HG03354 (cell line): ENCODE data around the gene IQCK.

Experiments used
- ATAC-seq: cut with Tn5 transposase; IDR thresholded peaks from one replicate; pipeline ENCODE4 v1.9.1; 2021; ENCODE audit warnings: mild to moderate bottlenecking; ENCODE audit not compliant: unreplicated experiment, poor library complexity, severe bottlenecking

IQCK gene

GRCh38 chr16:19698480-19699465 lies 19.3 kb upstream of the IQCK start:
- no peak for ATAC-seq

DNA sequence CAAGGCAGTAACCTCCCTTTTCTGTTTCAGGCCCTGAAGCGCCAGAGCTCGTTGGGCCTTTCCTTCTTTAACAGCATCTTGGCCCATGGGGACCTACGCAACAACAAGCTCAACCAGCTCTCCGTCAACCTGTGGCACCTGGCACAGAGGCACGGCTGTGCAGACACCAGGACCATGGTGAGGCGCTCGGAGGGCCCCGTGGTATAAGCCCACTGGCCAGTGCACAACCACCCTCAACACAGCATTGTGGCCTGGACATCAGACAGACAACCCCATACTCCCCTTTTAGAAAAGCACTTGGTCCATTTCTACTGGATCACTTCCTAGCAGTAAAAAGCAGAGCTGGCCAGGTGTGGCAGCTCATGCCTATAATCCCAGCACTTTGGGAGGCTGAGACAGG lies 18.6 kb upstream of the IQCK start:
- no peak for ATAC-seq

DNA sequence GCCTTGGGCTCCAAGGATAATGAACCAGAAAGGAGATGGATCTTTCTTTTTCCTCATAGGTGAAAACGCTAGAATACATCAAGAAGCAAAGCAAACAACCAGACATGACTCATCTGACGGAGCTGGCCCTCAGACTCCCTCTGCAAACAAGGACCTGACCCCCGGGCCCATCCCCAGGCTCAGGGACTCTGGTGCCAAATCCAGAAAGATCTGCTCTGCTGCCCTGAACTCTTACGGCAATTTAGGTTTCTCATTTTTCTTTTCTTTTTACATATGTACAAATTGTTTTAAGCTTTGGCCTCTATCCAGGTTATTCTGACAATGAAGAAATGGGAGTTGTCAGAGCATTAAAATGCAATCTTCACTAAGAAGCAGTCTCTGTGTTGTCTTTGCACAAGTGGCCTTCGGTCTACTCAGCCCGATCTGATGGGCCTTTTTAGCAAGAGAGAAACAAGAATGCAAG lies 17.7 kb upstream of the IQCK start:
- no peak for ATAC-seq

DNA sequence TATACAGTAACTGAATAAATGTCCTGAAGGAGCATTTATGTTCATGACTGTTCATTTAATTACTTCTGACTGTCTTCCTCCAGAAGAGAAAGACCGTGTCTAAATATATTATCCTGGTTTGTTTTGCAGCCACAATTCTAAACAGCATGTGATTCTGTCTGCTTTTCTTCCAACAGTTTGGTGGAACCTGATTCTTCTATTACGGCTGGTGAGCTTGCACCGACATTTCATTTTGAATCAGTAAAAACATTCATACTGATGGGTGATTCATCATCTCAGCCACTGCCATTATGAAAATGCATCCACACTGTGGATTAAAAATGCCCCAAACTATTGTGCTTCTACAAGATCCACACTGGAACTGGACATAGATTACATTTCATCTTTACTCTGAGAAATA lies 17.0 kb upstream of the IQCK start:
- no peak for ATAC-seq

DNA sequence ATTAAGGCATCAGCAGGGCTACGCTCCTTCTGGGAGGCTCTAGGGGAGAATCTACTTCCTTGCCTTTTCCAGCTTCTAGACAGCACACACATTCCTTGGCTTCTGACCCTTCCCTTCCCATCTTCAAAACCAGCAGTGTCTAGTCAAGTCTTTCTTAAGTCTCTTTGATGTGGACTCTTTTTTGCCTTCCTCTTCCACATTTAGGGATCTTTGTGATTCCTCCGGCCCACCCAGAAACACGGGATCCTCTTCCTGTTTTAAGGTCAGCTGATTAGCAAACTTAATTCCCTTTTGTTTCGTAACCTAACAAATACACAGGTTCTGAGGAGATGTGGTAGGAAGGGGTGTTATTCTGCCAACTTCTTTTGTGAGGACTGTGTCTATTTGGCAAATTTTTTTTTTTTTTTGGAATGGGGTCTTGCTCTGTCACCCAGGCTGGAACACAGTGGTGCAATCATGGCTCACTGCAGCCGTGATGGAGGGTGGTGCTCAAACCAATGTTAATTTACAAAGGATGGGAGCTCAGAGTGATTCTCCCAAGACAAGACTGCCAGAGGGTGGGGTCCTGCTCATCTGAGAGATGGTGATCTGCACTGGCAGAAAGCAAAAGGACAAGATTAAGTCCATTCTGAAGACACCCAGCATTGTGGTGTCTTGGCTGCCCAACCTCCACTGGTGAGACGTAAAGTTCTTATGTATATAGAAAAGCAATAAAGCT lies 14.7 kb upstream of the IQCK start:
- ATAC-seq: no peak

DNA sequence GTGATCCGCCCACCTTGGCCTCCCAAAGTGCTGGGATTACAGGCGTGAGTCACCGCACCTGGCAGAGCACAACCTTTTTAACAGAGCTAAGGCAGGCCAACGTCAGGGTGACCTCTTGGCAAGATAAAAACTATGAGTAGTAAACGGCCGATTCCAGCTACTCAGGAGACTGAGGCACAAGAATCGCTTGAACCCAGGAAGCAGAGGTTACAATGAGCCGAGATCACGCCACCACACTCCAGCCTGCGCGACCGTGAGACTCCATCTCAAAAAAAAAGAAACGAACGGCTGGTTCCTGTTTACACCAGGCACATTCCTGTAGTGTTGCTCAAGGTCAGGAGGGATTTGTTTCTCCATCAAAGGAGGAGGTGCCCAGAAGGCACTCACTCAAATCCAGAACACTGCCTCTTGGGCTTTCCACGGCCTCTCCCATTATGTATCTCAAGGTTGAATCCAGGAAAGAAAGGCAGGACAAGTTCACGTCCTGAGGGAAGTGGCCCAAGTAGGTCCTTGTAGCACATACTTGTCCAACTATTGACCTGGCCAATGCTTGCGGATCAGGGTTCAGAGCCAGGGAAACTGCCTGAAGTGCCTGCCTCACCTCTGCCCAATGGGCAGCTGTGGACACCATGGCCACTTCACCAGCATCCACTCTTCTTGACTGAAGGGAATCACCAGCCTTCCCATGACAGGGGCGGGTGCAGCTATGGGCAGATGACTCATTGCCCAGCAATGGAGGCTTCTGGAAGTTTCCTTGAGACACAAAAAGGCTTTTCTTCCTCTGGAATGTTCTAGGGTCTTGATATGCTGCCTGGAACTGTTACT lies 13.5 kb upstream of the IQCK start:
- ATAC-seq: no peak

DNA sequence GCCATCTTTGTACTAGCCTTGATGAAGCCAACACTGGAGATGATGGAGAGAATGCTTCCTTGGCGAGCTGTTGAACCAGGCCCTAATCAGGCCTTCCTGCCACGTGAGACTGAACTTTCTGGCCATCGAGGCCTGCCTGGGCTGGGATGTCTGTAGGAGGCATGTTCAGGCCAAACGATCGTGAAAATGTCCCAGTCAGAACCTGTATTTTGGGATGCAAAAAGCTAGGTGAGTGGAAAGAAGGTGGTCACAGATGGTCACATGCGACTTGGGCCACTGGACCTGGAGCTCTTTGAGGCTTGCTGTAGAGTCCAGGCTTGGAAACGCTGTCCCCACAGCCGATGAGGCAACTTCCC lies 12.9 kb upstream of the IQCK start:
- no peak for ATAC-seq

- ATAC-seq: no peak
Measured at GRCh38 chr16:19705843-19706242, 12.2 kb upstream of the IQCK start.

- no peak for ATAC-seq
Measured at GRCh38 chr16:19706846-19707245, 11.2 kb upstream of the IQCK start.

GRCh38 chr16:19707569-19708295 lies 10.3 kb upstream of the IQCK start:
- no peak for ATAC-seq

DNA sequence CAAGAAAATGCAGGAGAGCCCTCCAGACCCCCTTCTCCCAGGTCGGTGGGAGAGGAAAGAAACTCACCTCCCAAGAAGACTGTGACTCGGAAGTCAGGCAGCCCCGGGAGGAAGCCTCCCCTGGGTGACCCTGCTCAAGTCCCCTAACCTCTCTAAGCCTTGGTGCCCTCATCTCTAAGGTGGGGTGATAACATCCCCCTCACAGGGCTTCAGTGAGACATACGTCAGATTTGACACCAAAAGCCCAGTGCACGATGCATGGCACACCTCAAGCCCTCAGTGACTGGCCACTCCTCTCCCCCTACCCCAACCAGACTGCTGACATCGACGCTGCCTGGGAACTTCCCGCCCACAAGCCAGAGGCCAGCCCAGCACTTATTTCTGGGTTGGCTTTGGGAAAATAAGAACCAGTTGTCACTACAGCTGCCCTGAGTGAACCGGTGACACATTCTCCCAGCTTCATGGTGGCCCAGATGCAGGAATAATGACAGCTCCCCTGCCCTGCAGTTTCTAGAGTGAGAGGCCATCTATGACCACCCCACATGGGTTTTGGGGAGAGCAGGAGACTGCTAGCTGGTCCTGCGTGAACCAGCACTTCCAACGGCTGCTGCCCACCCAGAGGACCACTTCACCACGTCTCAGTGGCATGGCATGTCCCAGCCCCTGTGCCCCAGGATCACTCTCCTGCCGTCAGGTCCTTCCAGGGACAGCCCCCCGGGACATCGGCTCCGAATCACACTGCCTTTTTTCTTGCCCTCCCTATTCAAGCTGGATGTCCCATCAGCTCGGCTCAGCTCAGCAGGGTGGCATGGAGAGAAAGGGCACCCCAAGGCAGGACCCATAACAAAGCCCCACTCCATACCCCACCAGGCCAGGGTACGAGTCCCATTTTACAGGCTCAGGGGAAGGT lies 9.5 kb upstream of the IQCK start:
- ATAC-seq: no peak

DNA sequence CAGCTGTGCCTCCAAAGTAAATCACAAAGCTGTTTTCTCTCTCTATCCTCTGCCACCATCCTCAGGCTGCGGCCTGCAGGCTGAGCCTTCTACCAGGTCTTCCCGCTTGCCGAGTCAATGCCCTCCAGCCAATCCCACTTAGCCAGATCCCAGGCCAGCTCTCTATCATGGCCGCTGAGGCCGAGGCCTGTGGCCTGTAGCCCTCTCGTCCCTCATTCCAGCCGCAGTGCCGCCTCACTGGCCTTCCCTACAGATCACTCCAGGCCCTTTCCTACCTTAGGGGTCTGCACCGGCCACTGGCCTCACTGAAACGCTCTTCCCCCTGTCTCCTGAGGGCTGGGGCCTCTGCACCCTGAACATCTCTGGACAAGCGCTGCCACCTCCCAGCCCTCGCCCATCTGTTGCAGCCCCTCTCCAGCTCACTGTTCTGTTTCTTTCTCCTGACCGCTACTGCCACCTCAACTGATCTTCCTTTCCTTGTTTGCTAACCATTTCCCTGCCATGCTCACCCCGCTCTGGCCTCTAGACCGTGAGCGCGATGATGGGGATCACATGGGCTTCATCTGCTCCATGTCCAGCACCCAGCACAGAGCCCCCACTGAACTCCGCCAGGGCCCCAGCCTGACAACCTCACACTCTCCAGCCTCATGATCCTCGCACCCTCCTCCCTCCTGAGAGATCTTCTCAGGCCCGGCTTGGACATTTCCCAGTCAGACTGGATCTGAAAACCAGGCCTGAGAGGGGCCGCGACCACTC lies 8.5 kb upstream of the IQCK start:
- no peak for ATAC-seq

- no peak for ATAC-seq
Measured at GRCh38 chr16:19710191-19710908, 7.7 kb upstream of the IQCK start.

DNA sequence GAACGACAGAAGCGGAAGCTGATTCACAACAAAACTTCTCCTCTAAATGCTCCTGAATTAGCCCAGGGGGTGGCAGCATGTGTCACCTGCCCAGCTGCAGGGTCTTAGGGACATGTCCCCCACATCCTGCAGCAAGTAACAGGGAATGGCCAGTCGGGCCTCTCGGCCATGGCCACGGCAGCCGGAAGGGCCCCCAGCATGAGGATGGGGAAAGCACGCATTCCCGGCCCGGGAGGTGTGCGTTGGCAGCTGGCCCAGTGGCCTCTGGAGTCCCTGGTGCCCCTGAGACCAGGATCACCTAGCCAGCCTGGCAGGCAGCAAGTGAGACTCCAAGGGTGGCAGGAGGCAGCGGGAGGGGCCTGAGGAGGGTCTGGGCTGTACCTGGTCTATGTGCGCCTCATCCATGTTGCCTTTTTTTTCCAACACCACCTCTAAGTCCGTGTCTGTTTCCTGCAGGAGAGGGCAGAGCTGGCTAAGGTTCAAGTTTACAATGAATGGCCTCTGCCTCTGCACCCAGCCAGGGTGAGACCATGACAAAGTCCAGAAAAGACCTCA lies 7.0 kb upstream of the IQCK start:
- ATAC-seq: no peak

- no peak for ATAC-seq
Measured at GRCh38 chr16:19711643-19712042, 6.4 kb upstream of the IQCK start.

GRCh38 chr16:19712418-19713058 lies 5.5 kb upstream of the IQCK start:
- ATAC-seq: no peak
